ENCODE data around the gene RAC3. TPM values are rescaled to one million over a fixed set of nuclear protein-coding genes. Genes with fewer than 3 reads are reported as not detected.

RAC3 gene
- polyA plus RNA-seq, 1 donor (not counting 4 experiments of a cell fraction or from before 2014, with no cell fraction given): 12.3 TPM

DNA sequence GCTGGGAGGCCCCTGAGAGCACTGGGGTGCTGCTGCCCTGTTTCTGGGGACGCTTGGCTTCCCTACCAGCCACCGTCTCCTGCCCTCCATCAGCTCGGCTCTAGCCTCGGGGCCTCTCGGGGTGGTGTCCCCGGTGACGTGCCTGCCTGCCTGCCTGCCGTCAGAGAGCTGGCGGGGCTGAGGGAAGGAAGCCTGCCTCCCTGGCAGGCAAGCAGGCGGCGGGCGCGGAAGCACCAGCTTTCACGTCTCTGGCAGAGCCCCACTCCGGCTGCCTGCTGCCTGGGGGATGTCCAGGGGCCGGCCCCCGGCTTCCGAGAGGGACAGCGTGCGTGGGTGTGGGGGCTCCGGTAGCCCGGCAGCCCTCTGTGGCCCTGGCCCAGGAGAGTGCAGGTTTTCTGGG lies 18.1 kb upstream of the RAC3 start:
- dilution Hi-C loops (cut with MboI; ENCODE audit: extremely low pct_ligation_motif_present, low sequenced_read_pairs): no loop called here
- peaks cover 0 to 4% of the 10 kb centered on the region in 2 experiments for H3K36me3 ChIP-seq (ENCODE audit: control insufficient read depth in 2 of 2, extremely low read depth in 1 of 2, insufficient read depth in 2 of 2, low read length in 2 of 2)
- no peak overlapping the region for H3K27ac ChIP-seq (ENCODE audit: control insufficient read depth, insufficient read depth, low read length)
- FAIRE-seq: no peak
- peaks cover 18% of the 10 kb centered on the region for H3K4me1 ChIP-seq (ENCODE audit: control insufficient read depth, extremely low read depth, insufficient read depth, low read length)
- no peak overlapping the region for H3K4me3 ChIP-seq (ENCODE audit: control insufficient read depth in 2 of 3, extremely low read depth in 1 of 3, insufficient read depth in 2 of 3, low read depth in 1 of 3, low read length in 3 of 3)
- no peaks in the 10 kb centered on the region for H3K79me2 ChIP-seq (ENCODE audit: control insufficient read depth, insufficient read depth, low read length)
- H3K27me3 ChIP-seq (ENCODE audit: control insufficient read depth, extremely low read depth, insufficient read depth, low read length): no peaks in the 10 kb centered on the region
- no peak for DNase-seq (ENCODE audit: low read depth, low spot score)
- H3K9me3 ChIP-seq (ENCODE audit: control insufficient read depth, low read depth, low read length): no peaks in the 10 kb centered on the region
- TF ChIP-seq, protein P1, sequence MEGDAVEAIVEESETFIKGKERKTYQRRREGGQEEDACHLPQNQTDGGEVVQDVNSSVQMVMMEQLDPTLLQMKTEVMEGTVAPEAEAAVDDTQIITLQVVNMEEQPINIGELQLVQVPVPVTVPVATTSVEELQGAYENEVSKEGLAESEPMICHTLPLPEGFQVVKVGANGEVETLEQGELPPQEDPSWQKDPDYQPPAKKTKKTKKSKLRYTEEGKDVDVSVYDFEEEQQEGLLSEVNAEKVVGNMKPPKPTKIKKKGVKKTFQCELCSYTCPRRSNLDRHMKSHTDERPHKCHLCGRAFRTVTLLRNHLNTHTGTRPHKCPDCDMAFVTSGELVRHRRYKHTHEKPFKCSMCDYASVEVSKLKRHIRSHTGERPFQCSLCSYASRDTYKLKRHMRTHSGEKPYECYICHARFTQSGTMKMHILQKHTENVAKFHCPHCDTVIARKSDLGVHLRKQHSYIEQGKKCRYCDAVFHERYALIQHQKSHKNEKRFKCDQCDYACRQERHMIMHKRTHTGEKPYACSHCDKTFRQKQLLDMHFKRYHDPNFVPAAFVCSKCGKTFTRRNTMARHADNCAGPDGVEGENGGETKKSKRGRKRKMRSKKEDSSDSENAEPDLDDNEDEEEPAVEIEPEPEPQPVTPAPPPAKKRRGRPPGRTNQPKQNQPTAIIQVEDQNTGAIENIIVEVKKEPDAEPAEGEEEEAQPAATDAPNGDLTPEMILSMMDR (optimal IDR thresholded peaks at IDR 0.05 in 1 of 3, IDR thresholded peaks at IDR 0.05 in 1 of 3, conservative IDR thresholded peaks at IDR 0.05 in 1 of 3; ENCODE audit: extremely low read depth in 1 of 3, insufficient read depth in 2 of 3, low read length in 3 of 3): no peak
- no peak for TF ChIP-seq EZH2 (IDR thresholded peaks at IDR 0.05; ENCODE audit: low read length)
- no peaks in the 10 kb centered on the region for H4K20me1 ChIP-seq (ENCODE audit: control insufficient read depth, extremely low read depth, insufficient read depth, low read length)
- no peak overlapping the region for H2AFZ ChIP-seq (ENCODE audit: control insufficient read depth, low read length)
- no peaks in the 10 kb centered on the region for H3K9me1 ChIP-seq (ENCODE audit: control insufficient read depth, extremely low read depth, insufficient read depth, low read length)
- H3K9ac ChIP-seq (ENCODE audit: control insufficient read depth, extremely low read depth, insufficient read depth, low read length): peak overlapping the region; percentile 22
- H3K4me2 ChIP-seq (ENCODE audit: control insufficient read depth, extremely low read depth, insufficient read depth, low read depth, low read length): no peak overlapping the region

DNA sequence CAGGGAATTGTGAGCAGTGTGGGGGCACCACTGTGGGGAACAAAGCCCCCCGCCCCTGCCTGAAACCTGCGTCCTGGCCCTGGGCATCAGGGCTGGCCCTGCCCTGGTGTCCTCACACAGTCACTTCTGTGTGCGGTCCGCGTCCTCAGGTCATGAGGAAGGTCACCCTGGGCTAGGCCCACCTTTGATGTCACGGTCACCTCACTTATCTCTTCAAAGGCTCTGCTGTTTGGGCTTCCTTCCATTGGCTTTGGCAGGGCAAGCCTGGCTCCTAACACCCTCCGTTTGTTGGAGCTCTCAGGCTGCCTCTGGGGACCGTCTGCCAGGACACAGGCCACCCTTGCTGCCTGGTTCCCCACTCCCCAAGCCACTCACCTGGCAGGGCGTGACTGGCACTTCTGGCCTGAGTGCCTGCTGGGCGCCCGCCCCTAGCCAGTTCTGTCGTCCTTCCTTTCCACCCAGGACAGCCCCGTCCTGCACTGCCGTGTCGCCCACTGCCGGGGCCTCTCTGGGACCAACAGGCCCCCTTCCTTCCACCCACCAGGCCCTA lies 17.6 kb upstream of the RAC3 start:
- H3K27ac ChIP-seq (ENCODE audit: control insufficient read depth, insufficient read depth, low read length): no peak overlapping the region
- H3K79me2 ChIP-seq (ENCODE audit: control insufficient read depth, insufficient read depth, low read length): no peaks in the 10 kb centered on the region
- H3K9ac ChIP-seq (ENCODE audit: control insufficient read depth, extremely low read depth, insufficient read depth, low read length): peak overlapping the region; percentile 22
- dilution Hi-C loops (cut with MboI; ENCODE audit: extremely low pct_ligation_motif_present, low sequenced_read_pairs): no loop called here
- no peak overlapping the region for H2AFZ ChIP-seq (ENCODE audit: control insufficient read depth, low read length)
- H3K4me3 ChIP-seq (ENCODE audit: control insufficient read depth in 2 of 3, extremely low read depth in 1 of 3, insufficient read depth in 2 of 3, low read depth in 1 of 3, low read length in 3 of 3): no peak overlapping the region
- TF ChIP-seq EZH2 (IDR thresholded peaks at IDR 0.05; ENCODE audit: low read length): no peak
- TF ChIP-seq, protein P1 (optimal IDR thresholded peaks at IDR 0.05 in 1 of 3, IDR thresholded peaks at IDR 0.05 in 1 of 3, conservative IDR thresholded peaks at IDR 0.05 in 1 of 3; ENCODE audit: extremely low read depth in 1 of 3, insufficient read depth in 2 of 3, low read length in 3 of 3): no peak
- H3K9me1 ChIP-seq (ENCODE audit: control insufficient read depth, extremely low read depth, insufficient read depth, low read length): no peaks in the 10 kb centered on the region
- H3K4me2 ChIP-seq (ENCODE audit: control insufficient read depth, extremely low read depth, insufficient read depth, low read depth, low read length): no peak overlapping the region
- no peaks in the 10 kb centered on the region for H3K27me3 ChIP-seq (ENCODE audit: control insufficient read depth, extremely low read depth, insufficient read depth, low read length)
- no peak for DNase-seq (ENCODE audit: low read depth, low spot score)
- no peak for FAIRE-seq
- no peaks in the 10 kb centered on the region for H3K9me3 ChIP-seq (ENCODE audit: control insufficient read depth, low read depth, low read length)
- peaks cover 0 to 4% of the 10 kb centered on the region in 2 experiments for H3K36me3 ChIP-seq (ENCODE audit: control insufficient read depth in 2 of 2, extremely low read depth in 1 of 2, insufficient read depth in 2 of 2, low read length in 2 of 2)
- H3K4me1 ChIP-seq (ENCODE audit: control insufficient read depth, extremely low read depth, insufficient read depth, low read length): peaks cover 18% of the 10 kb centered on the region
- no peaks in the 10 kb centered on the region for H4K20me1 ChIP-seq (ENCODE audit: control insufficient read depth, extremely low read depth, insufficient read depth, low read length)
